Measurements from ENCODE around the gene BBS4. TPM values are rescaled to one million over a fixed set of nuclear protein-coding genes. Genes with fewer than 3 reads are reported as not detected.

Gene BBS4
- total and polyA plus RNA-seq, 2 donors (not counting 1 experiment from before 2014, with no cell fraction given): 27.9 to 29.4 TPM

- TF ChIP-seq CTCF (conservative IDR thresholded peaks at IDR 0.05 in 1 of 2, IDR thresholded peaks at IDR 0.05 in 1 of 2; ENCODE audit: low read depth in 1 of 2, low read length in 2 of 2) (no peak), EZH2 (IDR thresholded peaks at IDR 0.05; ENCODE audit: low read length, missing control alignments) (no peak)
Observed at GRCh38 chr15:72754096-72754495, 68.1 kb downstream of the BBS4 start.

GRCh38 chr15:72758182-72758581, 72.2 kb downstream of the BBS4 start:
- Histone ChIP-seq H3K36me3 (ENCODE audit: control insufficient read depth, insufficient read depth, low read length) (peaks cover 4% of the 10 kb centered on the region), H2AFZ (ENCODE audit: low read length) (no peak overlapping the region), H3K4me2 (ENCODE audit: extremely low read depth, insufficient read depth, low read length) (no peak overlapping the region), H3K27ac (ENCODE audit: insufficient read depth, low read length) (peak overlapping the region; percentile 75), H3K9me3 (ENCODE audit: control insufficient read depth, insufficient read depth, low read depth, low read length) (no peaks in the 10 kb centered on the region), H3K4me1 (ENCODE audit: control insufficient read depth, extremely low read depth, insufficient read depth, low read length) (peaks cover 12% of the 10 kb centered on the region), H3K27me3 (ENCODE audit: control insufficient read depth, insufficient read depth, low read length) (no peaks in the 10 kb centered on the region), H3K79me2 (ENCODE audit: control insufficient read depth, insufficient read depth, low read length) (no peaks in the 10 kb centered on the region), H3K4me3 (replicated peaks in 1 of 4; ENCODE audit: control extremely low read depth in 1 of 4, insufficient read depth in 1 of 4, low read depth in 3 of 4, low read length in 4 of 4) (no peak overlapping the region), H3K9ac (ENCODE audit: insufficient read depth, low read length) (no peak overlapping the region), H4K20me1 (ENCODE audit: control insufficient read depth, extremely low read depth, insufficient read depth, low read length) (no peaks in the 10 kb centered on the region)
- no peak for TF ChIP-seq CTCF (conservative IDR thresholded peaks at IDR 0.05 in 1 of 2, IDR thresholded peaks at IDR 0.05 in 1 of 2; ENCODE audit: low read depth in 1 of 2, low read length in 2 of 2)
- no peak for TF ChIP-seq EZH2 (IDR thresholded peaks at IDR 0.05; ENCODE audit: low read length, missing control alignments)
- peak; percentile 69 to 98 for DNase-seq (ENCODE audit: low read depth in 2 of 2)

More at GRCh38 chr15:72754096-72754495, 68.1 kb downstream of the BBS4 start:
- H3K27ac ChIP-seq (ENCODE audit: insufficient read depth, low read length): no peak overlapping the region
- H3K9ac ChIP-seq (ENCODE audit: insufficient read depth, low read length): no peak overlapping the region
- no peak overlapping the region for H3K4me2 ChIP-seq (ENCODE audit: extremely low read depth, insufficient read depth, low read length)
- no peaks in the 10 kb centered on the region for H3K27me3 ChIP-seq (ENCODE audit: control insufficient read depth, insufficient read depth, low read length)
- no peaks in the 10 kb centered on the region for H3K9me3 ChIP-seq (ENCODE audit: control insufficient read depth, insufficient read depth, low read depth, low read length)
- peaks cover 10% of the 10 kb centered on the region for H3K36me3 ChIP-seq (ENCODE audit: control insufficient read depth, insufficient read depth, low read length)
- no peaks in the 10 kb centered on the region for H4K20me1 ChIP-seq (ENCODE audit: control insufficient read depth, extremely low read depth, insufficient read depth, low read length)
- H2AFZ ChIP-seq (ENCODE audit: low read length): no peak overlapping the region
- H3K4me1 ChIP-seq (ENCODE audit: control insufficient read depth, extremely low read depth, insufficient read depth, low read length): peaks cover 12% of the 10 kb centered on the region
- no peak overlapping the region for H3K4me3 ChIP-seq (replicated peaks in 1 of 4; ENCODE audit: control extremely low read depth in 1 of 4, insufficient read depth in 1 of 4, low read depth in 3 of 4, low read length in 4 of 4)
- peak in 1 of 2 donors; percentile 6 for DNase-seq (ENCODE audit: low read depth in 2 of 2)
- no peaks in the 10 kb centered on the region for H3K79me2 ChIP-seq (ENCODE audit: control insufficient read depth, insufficient read depth, low read length)

GRCh38 chr15:72760590-72761260, 74.7 kb downstream of the BBS4 start:
- TF ChIP-seq EZH2 (IDR thresholded peaks at IDR 0.05; ENCODE audit: low read length, missing control alignments) (no peak), CTCF (conservative IDR thresholded peaks at IDR 0.05 in 1 of 2, IDR thresholded peaks at IDR 0.05 in 1 of 2; ENCODE audit: low read depth in 1 of 2, low read length in 2 of 2) (no peak)
- H3K27me3 ChIP-seq (ENCODE audit: control insufficient read depth, insufficient read depth, low read length): no peaks in the 10 kb centered on the region
- H3K9me3 ChIP-seq (ENCODE audit: control insufficient read depth, insufficient read depth, low read depth, low read length): no peaks in the 10 kb centered on the region
- H3K79me2 ChIP-seq (ENCODE audit: control insufficient read depth, insufficient read depth, low read length): no peaks in the 10 kb centered on the region
- no peak overlapping the region for H3K4me2 ChIP-seq (ENCODE audit: extremely low read depth, insufficient read depth, low read length)
- no peak overlapping the region for H3K4me3 ChIP-seq (replicated peaks in 1 of 4; ENCODE audit: control extremely low read depth in 1 of 4, insufficient read depth in 1 of 4, low read depth in 3 of 4, low read length in 4 of 4)
- no peak overlapping the region for H2AFZ ChIP-seq (ENCODE audit: low read length)
- H3K36me3 ChIP-seq (ENCODE audit: control insufficient read depth, insufficient read depth, low read length): peaks cover under 1% of the 10 kb centered on the region
- DNase-seq (ENCODE audit: low read depth in 2 of 2): no peak
- H3K4me1 ChIP-seq (ENCODE audit: control insufficient read depth, extremely low read depth, insufficient read depth, low read length): peaks cover 12% of the 10 kb centered on the region
- H4K20me1 ChIP-seq (ENCODE audit: control insufficient read depth, extremely low read depth, insufficient read depth, low read length): no peaks in the 10 kb centered on the region
- no peak overlapping the region for H3K27ac ChIP-seq (ENCODE audit: insufficient read depth, low read length)
- no peak overlapping the region for H3K9ac ChIP-seq (ENCODE audit: insufficient read depth, low read length)

All from fibroblast of lung (primary cell).